ENCODE results near the gene NXPH1. TPM values are rescaled to one million over a fixed set of nuclear protein-coding genes. Genes with fewer than 3 reads are reported as not detected.

NXPH1 gene
- polyA plus RNA-seq, 1 donor from 2014 or later, result 15.9 TPM

DNA sequence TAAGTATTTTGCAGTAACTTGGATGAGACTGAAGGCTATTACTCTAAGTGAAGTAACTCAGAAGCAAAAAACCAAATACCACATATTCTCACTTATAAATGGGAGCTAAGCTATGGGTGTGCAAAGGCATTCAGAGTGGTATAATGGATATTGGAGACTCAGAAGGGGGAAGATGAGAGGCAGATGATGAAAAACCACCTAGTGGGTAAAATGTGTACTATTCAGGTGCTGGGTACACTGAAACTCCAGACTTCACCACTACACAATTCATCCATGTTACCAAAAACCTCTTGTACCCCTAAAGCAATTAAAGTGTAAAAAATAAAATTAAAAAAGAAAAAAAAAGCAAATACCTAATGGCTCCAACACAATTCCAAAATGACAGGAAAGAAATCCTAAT is 351.7 kb downstream of the NXPH1 start:
- Histone ChIP-seq H4K20me1 (ENCODE audit: insufficient read depth) (no peaks in the 10 kb centered on the region), H3F3A (ENCODE audit: insufficient read depth, low read length, poor library complexity, severe bottlenecking) (no peaks in the 10 kb centered on the region), H3K9me3 (ENCODE audit: low read length) (no peaks in the 10 kb centered on the region), H3K9me2 (ENCODE audit: insufficient read depth, low read length) (no peaks in the 10 kb centered on the region), H3K79me2 (replicated peaks; ENCODE audit: insufficient read depth, low read length) (no peaks in the 10 kb centered on the region), H3K36me3 (ENCODE audit: insufficient read depth, low read length) (no peaks in the 10 kb centered on the region), H3K9ac (ENCODE audit: low read length) (no peak overlapping the region), H3K4me2 (ENCODE audit: low read length) (no peak overlapping the region), H3K27me3 (ENCODE audit: insufficient read depth, low read depth, low read length) (no peaks in the 10 kb centered on the region), H3K4me3 (ENCODE audit: low read length) (no peak overlapping the region), H2AFZ (ENCODE audit: low read depth, low read length) (no peak overlapping the region), H3K27ac (ENCODE audit: low read length) (no peak overlapping the region)
- TF ChIP-seq SMC3 (conservative IDR thresholded peaks at IDR 0.05; ENCODE audit: poor library complexity), result no peak

- Histone ChIP-seq H4K20me1 (ENCODE audit: insufficient read depth) (no peaks in the 10 kb centered on the region), H3K9ac (ENCODE audit: low read length) (no peak overlapping the region), H3K27ac (ENCODE audit: low read length) (no peak overlapping the region), H3F3A (ENCODE audit: insufficient read depth, low read length, poor library complexity, severe bottlenecking) (no peaks in the 10 kb centered on the region), H3K79me2 (replicated peaks; ENCODE audit: insufficient read depth, low read length) (no peaks in the 10 kb centered on the region), H3K27me3 (ENCODE audit: insufficient read depth, low read depth, low read length) (no peaks in the 10 kb centered on the region), H2AFZ (ENCODE audit: low read depth, low read length) (no peak overlapping the region), H3K4me2 (ENCODE audit: low read length) (no peak overlapping the region), H3K4me3 (ENCODE audit: low read length) (no peak overlapping the region), H3K9me3 (ENCODE audit: low read length) (no peaks in the 10 kb centered on the region), H3K36me3 (ENCODE audit: insufficient read depth, low read length) (no peaks in the 10 kb centered on the region), H3K9me2 (ENCODE audit: insufficient read depth, low read length) (no peaks in the 10 kb centered on the region)
- no peak for TF ChIP-seq REST (IDR thresholded peaks at IDR 0.05; ENCODE audit: borderline replicate concordance)
- no peak for TF ChIP-seq SMC3 (conservative IDR thresholded peaks at IDR 0.05; ENCODE audit: poor library complexity)
- TF ChIP-seq MXI1 (conservative IDR thresholded peaks at IDR 0.05; ENCODE audit: poor library complexity, severe bottlenecking), result no peak
- TF ChIP-seq EZH2 (IDR thresholded peaks at IDR 0.05; ENCODE audit: borderline replicate concordance, insufficient read depth, low read length, poor library complexity, severe bottlenecking), result no peak
- TF ChIP-seq, protein P1, sequence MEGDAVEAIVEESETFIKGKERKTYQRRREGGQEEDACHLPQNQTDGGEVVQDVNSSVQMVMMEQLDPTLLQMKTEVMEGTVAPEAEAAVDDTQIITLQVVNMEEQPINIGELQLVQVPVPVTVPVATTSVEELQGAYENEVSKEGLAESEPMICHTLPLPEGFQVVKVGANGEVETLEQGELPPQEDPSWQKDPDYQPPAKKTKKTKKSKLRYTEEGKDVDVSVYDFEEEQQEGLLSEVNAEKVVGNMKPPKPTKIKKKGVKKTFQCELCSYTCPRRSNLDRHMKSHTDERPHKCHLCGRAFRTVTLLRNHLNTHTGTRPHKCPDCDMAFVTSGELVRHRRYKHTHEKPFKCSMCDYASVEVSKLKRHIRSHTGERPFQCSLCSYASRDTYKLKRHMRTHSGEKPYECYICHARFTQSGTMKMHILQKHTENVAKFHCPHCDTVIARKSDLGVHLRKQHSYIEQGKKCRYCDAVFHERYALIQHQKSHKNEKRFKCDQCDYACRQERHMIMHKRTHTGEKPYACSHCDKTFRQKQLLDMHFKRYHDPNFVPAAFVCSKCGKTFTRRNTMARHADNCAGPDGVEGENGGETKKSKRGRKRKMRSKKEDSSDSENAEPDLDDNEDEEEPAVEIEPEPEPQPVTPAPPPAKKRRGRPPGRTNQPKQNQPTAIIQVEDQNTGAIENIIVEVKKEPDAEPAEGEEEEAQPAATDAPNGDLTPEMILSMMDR (IDR thresholded peaks at IDR 0.05; ENCODE audit: poor library complexity, severe bottlenecking), result no peak
- no peak for TF ChIP-seq TAF1 (IDR thresholded peaks at IDR 0.05; ENCODE audit: low read depth)
- TF ChIP-seq EP300 (conservative IDR thresholded peaks at IDR 0.05; ENCODE audit: poor library complexity, severe bottlenecking), result no peak
- TF ChIP-seq POLR2AphosphoS5 (IDR thresholded peaks at IDR 0.05), result no peak
- no peak for TF ChIP-seq RAD21 (conservative IDR thresholded peaks at IDR 0.05)
Observed at GRCh38 chr7:8800986-8801385, 367.6 kb downstream of the NXPH1 start.

Other genes starting within 250 kb of the NXPH1 start
- gene ICA1, start 171.4 kb upstream of the NXPH1 start, polyA plus RNA-seq, result 18.6 and 24.2 TPM in 2 replicates

All from neural cell (in vitro differentiated cells).